Medulla oblongata (tissue), 1 donor: ENCODE data around the gene CRY1.
A peak's percentile ranks its signal among the peaks of the same experiment; 100 is the strongest.

Experiments
- DNase-seq: peaks from one replicate; pipeline ENCODE4 v3.0.0-alpha.2; 2015; ENCODE audit errors: extremely low spot score

The CRY1 gene

DNA sequence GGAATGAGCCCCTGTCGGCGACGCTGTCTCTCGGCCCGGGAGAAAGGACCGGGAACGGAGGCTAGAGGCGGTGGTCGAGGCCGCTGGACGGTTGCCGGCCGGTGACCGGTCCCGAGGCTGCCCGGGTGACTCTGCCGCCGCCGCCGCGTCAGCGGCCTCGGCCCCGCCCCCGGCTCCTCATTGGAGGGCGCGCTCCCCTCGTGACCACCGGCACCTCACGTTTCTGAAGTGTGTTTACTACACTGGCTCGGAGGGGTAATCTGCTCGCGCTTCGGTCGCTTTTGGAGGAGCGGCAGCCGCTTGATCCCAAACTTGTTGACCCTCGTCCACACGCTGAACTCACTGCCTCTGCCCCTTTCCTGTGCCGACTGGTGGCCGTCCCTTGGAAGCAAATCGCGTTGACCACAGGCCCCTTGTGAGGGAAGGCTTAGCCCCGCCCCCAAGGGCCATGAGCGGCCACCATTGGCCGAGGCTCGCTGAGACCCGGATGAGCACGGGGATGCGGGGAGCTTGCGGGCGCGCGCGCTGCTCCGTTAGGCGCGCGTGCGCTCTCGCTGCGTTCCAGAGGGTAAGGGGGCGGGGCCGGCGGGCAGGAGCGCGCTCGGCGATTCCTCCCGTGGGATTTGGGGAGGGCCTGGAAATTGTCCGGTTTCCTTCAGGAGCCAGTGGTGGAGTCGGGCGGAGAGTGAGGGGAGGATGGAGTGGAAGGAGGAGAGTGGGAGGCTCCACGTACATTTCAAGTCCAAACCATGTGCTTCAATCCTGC, at the start of gene CRY1:
TSS of gene CRY1 (minus strand) at position 133 of the 766 bp plus-strand sequence. CDS start 588 bp downstream, outside the sequence.
- peak; percentile 97 for DNase-seq

DNA sequence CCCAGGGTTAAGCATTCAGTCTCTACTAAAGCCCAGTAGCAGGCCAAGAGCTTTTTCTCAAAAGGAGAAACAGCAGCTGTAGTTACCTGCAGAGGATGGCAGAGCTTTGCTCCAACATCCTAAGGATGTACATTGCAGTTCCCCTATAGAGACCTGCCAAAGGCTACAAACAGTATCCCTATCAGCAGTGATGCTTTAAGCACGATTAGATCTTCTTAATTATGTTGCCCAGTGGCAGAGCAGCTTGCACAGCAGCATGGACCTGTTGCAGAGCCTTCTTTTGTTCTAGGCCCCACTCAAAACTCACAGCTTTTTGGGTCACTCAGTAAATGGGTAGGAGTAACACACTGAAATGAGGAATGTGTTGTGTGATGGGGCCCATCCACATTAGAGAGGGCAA, 46.4 kb upstream of the CRY1 start:
- DNase-seq, result no peak

DNA sequence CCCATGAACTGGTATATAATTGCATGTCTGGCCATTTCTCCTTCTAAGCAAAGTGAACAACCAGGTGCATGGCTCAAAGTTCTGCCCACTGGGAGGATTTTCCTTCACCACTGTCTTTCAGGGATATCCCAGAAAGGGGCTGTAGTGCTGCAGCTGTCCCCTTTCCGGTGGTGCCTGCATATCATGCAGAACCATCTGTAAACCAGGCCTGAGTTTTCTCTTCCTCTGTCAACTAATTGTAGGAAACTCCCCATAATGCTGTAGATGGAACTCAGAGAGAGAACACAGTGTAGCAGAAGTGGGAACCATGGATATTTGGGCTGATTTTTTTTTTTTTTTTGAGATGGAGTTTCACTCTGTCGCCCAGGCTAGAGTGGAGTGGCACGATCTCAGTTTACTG, 45.6 kb upstream of the CRY1 start:
- DNase-seq, result no peak

DNA sequence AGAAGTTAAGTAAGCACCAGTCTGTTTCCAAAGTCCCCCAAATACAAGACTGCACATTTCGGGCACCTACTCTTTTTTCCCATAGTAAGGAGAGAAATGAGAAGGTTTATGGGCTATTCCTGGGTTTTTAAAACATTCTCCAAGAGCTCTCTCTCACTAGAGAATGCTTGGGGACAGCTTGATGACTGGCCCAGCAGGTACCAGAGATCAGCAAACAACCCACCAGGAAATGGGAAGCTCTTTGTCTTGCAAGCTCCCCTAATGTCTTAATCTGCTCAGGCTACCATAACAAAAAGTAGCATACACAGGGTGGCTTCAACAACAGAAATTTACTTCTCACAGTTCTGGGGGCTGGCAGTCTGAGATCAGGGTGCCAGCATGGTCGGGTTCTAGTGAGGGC, 41.8 kb upstream of the CRY1 start:
- DNase-seq, result no peak

DNA sequence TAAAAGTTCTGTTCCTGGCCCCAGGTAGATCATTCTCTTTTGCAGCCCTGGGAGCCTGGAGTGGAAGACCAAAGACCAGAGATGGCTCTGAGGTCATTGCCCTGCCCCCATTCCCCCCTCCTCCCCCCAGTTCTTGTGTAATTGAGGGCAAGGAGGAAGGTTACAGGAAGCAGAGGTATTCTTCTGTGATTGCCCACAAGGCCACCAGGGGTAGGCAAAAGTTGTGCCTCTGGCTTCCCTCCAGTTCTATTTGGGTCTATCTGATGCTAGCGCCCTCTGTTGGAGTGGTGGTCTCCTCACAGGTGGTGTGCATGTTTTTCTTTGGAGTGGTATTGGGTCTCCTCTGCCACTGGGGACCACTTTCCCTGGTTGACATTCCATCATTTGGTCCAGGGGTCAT, 41.2 kb upstream of the CRY1 start:
- no peak for DNase-seq

DNA sequence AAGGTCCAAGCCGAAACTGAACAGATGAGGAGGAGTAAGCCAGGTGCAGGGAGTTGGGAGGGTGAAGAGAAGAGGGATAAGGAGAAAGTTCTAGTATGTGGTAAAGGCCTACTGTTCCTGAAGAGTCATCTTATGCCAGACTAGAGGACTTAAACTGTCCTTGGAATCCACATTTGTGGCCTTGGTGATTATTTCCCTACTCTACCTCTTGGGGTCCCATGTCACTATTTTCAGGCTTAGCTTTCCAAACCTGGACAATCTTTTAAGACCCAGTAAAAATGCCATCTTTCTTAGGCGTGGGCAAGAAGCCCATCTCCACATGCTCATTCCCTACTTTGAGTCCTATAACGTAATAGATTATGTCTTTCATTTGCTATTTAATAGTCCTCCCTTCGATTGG, 40.1 kb upstream of the CRY1 start:
- no peak for DNase-seq

DNA sequence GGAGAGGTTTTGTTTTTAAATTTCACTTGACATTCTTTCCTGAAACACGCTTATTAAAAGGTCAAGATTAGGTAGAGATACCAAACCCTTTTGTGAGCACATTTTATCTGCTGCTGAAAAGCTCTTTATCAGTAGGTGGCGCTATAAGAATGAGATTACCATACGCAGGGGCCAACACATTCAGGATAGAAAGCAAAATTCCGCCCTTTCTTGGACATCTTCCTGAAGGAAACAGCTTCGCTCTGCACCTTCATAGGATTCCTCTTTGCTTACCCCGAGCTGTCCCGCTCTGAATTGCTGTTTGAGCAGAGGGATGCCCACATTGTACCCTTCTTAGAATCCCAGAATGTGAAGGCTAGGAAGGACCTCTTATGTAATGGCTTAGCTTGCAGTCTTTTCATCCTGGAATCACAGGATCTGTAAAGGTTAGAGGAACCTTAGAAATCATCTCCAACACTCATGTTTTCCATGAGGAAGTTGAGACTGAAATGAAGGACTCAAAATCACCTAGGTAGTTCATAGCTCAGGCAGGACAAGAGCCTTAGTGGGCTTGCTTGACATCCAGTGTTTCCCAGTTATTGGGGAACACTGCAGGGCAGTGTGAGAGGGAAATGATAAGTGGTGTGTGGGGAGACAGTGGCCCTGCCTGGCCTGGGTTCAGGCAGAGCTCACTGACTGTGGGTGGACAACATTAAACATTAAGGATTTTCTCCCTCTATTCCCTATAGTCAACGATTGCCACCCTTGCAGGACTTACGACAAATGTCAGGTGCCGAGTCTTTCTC, 38.7 kb upstream of the CRY1 start:
- DNase-seq, result peak; percentile 72

GRCh38 chr12:107130830-107131611, 37.7 kb upstream of the CRY1 start:
- DNase-seq, result no peak

GRCh38 chr12:107129315-107129930, 36.1 kb upstream of the CRY1 start:
- no peak for DNase-seq

- DNase-seq, result no peak
Observed at GRCh38 chr12:107127482-107128430, 34.4 kb upstream of the CRY1 start.

DNA sequence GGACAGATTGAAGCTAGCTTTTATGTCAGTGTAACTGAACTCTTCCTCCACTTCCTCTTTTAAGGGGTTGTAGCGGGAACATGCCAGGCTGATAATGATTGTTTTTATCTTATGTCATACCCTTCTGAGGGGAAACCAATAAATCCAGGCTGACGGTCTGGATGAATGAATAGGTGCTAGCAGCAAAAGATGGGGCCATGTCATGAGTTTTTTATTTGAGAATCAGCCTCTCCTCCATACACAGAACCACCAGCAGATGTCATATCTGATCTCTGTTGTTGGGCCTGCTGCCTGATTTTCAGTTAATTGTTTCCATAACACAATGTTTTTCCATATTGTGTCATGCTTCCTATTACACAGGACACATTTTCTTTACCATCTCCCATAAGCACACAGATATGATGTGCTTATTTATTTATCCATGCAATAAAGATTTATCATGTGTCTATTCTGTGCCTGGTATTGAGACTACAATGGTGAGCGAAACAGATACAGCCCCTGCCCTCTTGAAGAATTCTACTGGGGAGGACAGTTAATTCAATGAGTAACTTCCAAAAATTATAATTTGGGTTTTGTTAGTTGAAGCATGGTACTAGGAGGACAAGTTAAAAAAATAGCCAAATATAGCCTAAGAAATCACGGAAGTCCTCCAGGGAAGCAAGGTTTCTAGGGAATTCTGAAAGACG, 33.6 kb upstream of the CRY1 start:
- no peak for DNase-seq

DNA sequence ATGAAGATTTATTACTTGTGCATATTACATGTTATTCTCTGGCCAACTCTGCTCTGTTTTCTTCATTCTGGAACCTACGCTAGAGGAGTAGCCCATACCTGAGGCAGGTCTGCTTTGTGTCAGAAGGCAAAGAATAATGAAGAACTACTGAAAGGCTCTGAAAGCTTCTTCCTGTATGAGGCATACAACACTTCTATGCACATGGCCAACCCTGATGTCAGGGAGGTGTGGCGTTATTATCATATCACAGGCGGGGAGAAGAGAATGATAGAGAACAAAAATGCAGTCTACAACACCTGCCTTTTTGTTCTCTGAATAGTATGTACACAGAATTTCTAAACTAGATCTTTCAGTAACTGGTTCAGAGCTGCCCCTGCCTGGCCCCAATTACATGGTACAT, 32.5 kb upstream of the CRY1 start:
- no peak for DNase-seq

DNA sequence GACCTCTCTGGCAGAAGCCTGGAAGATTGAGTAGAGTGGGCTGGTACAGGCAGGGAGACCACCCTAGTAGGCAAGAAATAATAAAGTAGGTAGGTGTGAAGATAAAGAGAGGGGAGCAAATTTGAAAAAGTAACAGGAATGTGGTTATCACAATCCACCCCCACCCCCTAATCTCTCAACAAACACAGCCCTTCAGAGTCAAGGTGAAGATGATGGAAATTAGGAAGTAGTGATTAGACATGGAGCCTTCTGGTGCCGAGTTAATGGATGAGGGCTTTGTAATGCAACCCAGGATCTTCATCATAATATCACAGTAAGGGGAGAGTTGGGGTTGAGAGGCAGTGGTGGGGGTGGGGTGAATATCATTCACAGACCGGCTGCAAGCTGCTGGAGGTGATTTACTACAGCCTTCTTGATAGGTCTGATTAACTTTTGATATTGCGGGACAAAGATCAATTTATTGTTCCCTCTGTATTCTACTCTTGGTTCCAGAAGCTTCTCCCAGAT, 29.2 kb upstream of the CRY1 start:
- no peak for DNase-seq

DNA sequence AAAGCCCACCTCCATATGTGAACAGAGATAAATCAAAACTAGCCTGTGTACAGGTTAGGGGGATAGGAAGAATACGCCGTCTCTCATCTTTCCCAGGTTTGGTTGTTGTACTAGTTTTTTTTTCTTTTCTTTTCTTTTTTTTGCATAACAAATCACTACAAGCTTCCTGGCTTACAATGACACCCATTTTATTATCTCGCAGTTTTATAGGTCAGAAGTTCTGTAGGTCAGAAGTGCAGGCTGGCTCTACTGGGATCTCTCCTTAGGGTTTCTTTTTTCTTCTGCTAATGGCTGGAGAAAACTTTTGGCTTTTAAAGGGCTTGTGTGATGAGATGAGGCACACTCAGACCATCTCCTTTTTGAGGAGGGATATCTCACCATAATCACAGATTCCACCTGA, 25.7 kb upstream of the CRY1 start:
- DNase-seq, result no peak

- no peak for DNase-seq
Observed at GRCh38 chr12:107118624-107119023, 25.3 kb upstream of the CRY1 start.

- DNase-seq, result no peak
Observed at GRCh38 chr12:107115119-107115518, 21.8 kb upstream of the CRY1 start.

DNA sequence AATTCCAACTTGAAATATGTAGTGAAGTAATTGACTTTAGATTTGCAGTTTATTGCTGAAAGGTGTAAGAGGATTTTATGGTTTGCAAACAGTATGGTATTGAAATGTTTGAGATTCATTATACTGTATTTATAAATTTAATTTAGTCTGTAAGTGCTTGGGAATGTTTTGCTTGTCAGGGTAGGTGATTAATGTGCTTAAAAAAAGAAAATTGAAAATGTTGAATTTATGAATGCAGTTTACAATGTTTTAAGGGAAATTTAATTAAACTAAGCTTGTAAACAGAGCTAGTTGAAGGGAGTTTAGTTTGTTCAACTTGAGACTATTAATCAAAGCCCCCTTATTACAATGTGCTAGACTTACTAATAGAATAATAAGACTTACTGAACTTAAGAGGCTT, 18.0 kb upstream of the CRY1 start:
- no peak for DNase-seq

- no peak for DNase-seq
Observed at GRCh38 chr12:107109726-107110719, 16.7 kb upstream of the CRY1 start.

DNA sequence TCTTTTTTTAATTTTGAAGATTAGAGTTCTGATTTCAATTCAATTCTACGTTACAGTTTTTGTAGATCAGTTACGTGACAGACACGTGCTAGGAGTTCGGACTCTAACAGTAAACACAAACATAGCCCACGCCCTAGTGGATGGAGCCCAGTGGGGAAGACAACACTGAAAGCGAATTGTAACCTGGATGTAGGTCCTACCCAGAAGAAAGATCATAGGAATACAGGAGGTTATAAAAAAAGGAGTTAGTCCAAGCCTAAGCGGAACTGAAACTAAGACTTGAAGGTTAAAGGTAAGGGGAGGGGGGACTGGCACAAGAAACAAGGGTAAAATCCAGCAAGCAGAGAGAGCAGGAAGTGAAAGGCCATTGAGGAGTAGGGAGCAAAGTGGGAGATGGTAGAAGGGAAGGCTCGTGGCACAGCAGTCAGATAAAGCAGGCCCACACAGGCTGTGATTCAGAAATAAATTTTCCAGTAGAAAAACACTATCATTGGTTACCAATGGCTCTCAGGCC, 15.7 kb upstream of the CRY1 start:
- DNase-seq, result no peak
